Bronchial epithelial cell (primary cell): ENCODE data around the gene PRDM2. TPM values are rescaled to one million over a fixed set of nuclear protein-coding genes. Genes with fewer than 3 reads are reported as not detected.

Source experiments
- DNase-seq: peaks from one replicate; pipeline ENCODE4 v3.0.0-alpha.2; 2010; ENCODE audit warnings: low read depth
- FAIRE-seq: peaks from 2 replicates; lab custom pipeline; 2011; peaks lifted over from hg19 to GRCh38; lab: Jason Lieb, UNC
- H3K27me3 ChIP-seq: 2 replicates; pipeline ENCODE4 v1.5.1; 2011; ENCODE audit warnings: low read length; ENCODE audit not compliant: control insufficient read depth, insufficient read depth
- H3K36me3 ChIP-seq: 2 replicates; pipeline ENCODE4 v1.5.1; 2011; ENCODE audit warnings: low read length; ENCODE audit not compliant: control insufficient read depth, insufficient read depth
- H3K4me3 ChIP-seq: 2 replicates; pipeline ENCODE4 v1.5.1; 2011; ENCODE audit warnings: mild to moderate bottlenecking, low read depth, low read length, control low read depth
- total RNA-seq: library from RNA; depleted of rRNA; stranded (reverse); fragments of >200 nt; gene quantifications from 2 replicates; pipeline ENCODE4 v1.2.1, GENCODE V29; 2014
- TF ChIP-seq, protein P1 (sequence below): IDR thresholded peaks from 2 replicates; pipeline ENCODE4 v1.5.1; 2011; ENCODE audit warnings: mild to moderate bottlenecking, moderate library complexity, low read length, control low read depth, inconsistent platforms; ENCODE audit not compliant: insufficient read depth, severe bottlenecking

Gene PRDM2
- total RNA-seq, 1 donor from 2014 or later = 7.1 TPM

DNA sequence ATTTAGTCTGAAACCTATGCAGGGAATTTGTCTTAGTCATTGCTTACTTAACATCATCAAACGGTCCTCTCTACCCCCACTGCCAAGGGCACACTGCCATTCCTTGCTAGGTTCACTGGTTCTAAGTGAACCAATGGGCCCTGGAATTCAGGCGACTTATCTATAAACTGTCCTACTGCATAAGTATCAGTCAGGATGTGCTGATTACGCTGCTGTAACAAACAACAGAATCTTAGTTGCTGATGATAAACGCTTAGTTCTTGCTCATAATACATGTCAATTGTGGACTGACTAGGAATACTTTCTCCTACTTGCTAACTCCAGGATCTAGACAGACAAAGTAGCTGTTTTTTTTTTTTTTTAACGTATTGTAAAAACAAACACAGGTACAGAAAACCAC, 136.1 kb downstream of the PRDM2 start:
- no peaks in the 10 kb centered on the region for H3K36me3 ChIP-seq
- TF ChIP-seq, protein P1, sequence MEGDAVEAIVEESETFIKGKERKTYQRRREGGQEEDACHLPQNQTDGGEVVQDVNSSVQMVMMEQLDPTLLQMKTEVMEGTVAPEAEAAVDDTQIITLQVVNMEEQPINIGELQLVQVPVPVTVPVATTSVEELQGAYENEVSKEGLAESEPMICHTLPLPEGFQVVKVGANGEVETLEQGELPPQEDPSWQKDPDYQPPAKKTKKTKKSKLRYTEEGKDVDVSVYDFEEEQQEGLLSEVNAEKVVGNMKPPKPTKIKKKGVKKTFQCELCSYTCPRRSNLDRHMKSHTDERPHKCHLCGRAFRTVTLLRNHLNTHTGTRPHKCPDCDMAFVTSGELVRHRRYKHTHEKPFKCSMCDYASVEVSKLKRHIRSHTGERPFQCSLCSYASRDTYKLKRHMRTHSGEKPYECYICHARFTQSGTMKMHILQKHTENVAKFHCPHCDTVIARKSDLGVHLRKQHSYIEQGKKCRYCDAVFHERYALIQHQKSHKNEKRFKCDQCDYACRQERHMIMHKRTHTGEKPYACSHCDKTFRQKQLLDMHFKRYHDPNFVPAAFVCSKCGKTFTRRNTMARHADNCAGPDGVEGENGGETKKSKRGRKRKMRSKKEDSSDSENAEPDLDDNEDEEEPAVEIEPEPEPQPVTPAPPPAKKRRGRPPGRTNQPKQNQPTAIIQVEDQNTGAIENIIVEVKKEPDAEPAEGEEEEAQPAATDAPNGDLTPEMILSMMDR = no peak

DNA sequence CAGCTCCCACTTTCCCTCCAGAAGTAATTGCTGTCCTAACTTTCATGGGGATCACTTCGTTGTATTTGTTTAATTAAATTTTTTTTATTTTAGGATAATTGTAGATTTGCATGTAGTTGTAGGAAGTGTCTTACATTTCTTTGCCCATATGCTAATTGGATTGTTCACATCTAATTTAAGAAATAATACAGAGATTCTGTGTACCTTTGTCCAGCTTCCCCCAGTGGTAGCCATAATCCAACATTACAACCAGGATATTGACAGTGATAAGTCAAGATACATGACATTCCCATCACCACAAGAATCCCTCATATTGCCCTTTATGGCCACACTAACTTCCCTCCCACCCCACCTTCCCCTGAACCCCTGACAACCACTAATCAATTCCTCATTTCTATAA, 136.6 kb downstream of the PRDM2 start:
- Histone ChIP-seq H3K36me3 (no peaks in the 10 kb centered on the region), H3K27me3 (no peaks in the 10 kb centered on the region), H3K4me3 (no peak overlapping the region)
- no peak for DNase-seq
- no peak for FAIRE-seq
- TF ChIP-seq, protein P1 = no peak

More for the DNA sequence above, 136.1 kb downstream of the PRDM2 start:
- no peak for FAIRE-seq
- Histone ChIP-seq H3K4me3 (no peak overlapping the region), H3K27me3 (no peaks in the 10 kb centered on the region)
- DNase-seq = no peak

DNA sequence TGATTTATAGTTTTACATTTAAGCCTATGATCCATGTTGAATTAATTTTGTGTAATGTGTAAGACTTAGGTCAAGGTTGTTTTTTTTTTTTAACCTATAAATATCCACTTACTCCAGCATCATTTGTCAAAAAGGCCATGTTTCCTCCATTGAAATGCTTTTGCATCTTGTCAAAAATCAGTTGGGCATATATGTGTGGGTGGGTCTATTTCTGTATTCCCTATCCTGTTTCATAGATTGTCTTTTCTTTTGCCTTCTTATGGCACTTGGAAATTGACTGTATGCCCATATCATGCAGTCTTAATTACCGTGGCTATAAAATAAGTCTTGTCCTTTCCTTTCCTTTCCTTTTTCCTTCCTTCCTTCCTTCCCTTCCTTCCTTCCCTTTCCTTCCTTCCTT, 138.2 kb downstream of the PRDM2 start:
- no peak for DNase-seq
- Histone ChIP-seq H3K27me3 (no peaks in the 10 kb centered on the region), H3K36me3 (no peaks in the 10 kb centered on the region), H3K4me3 (no peak overlapping the region)
- TF ChIP-seq, protein P1 = no peak
- FAIRE-seq = no peak

DNA sequence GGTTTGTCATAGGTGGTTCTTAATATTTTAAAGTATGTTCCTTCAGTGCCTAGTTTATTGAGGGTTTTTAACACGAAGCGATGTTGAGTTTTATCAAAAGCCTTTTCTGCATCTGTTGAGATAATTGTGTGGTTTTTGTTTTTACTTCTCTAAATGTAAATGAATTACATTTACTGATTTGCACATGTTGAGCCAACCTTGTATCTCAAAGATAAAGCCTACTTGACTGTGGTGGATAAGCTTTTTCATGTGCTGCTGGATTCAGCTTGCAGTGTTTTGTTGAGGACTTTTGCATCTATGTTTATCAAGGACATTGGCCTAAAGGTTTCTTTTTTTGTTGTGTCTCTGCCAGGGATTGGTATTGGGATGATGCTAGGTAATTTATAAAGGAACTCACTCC, 142.5 kb downstream of the PRDM2 start:
- no peak overlapping the region for H3K4me3 ChIP-seq

DNA sequence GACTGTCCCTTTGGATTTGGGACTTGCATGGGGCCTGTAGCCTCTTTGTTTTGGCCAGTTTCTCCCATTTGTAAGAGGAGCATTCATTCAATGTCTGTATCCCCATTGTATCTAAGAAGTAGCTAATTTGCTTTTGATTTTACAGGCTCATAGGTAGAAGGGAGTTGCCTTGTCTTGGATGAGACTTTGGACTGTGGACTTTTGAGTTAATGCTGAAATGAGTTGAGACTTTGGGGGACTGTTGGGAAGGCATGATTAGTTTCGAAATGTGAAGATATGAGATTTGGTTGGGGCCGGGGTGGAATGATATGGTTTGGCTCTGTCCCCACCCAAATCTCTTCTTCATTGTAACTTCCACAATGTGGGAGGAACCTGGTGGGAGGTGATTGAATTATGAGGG, 151.7 kb downstream of the PRDM2 start:
- TF ChIP-seq, protein P1 = no peak
- FAIRE-seq = no peak
- Histone ChIP-seq H3K27me3 (no peaks in the 10 kb centered on the region), H3K36me3 (no peaks in the 10 kb centered on the region), H3K4me3 (no peak overlapping the region)
- no peak for DNase-seq

More for the DNA sequence above, 142.5 kb downstream of the PRDM2 start:
- no peaks in the 10 kb centered on the region for H3K27me3 ChIP-seq
- no peak for DNase-seq
- FAIRE-seq = no peak
- TF ChIP-seq, protein P1 = no peak
- H3K36me3 ChIP-seq = no peaks in the 10 kb centered on the region

DNA sequence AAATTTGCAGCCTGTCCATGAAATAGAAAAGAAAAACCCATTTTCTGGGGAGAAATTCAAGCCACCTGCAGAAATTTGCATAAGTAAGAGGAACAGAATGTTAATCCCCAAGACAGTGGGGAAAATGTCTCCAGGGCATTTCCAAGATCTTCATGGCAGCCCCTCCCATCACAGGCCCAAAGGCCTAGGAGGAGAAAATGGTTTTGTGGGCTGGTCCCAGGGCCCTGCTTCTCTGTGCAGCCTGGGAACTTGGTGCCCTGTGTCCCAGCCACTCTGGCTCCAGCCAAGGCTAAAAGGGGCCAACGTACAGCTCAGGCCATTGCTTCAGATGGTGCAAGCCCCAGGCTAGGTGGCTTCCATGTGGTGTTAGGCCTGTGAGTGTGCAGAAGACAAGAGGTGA, 155.6 kb downstream of the PRDM2 start:
- H3K36me3 ChIP-seq = no peaks in the 10 kb centered on the region
- FAIRE-seq = no peak
- H3K4me3 ChIP-seq = no peak overlapping the region
- no peak for DNase-seq
- TF ChIP-seq, protein P1 = no peak
- no peaks in the 10 kb centered on the region for H3K27me3 ChIP-seq
